Kidney epithelial cell (primary cell): ENCODE data around the gene CZIB. TPM values are rescaled to one million over a fixed set of nuclear protein-coding genes. Genes with fewer than 3 reads are reported as not detected.
A peak's percentile ranks its signal among the peaks of the same experiment; 100 is the strongest.

Experiments used
- DNase-seq: peaks from one replicate; pipeline ENCODE4 v3.0.0-alpha.2; 2010; ENCODE audit warnings: low read depth
- H3K27me3 ChIP-seq: 2 replicates; pipeline ENCODE4 v1.6.0; 2011; ENCODE audit warnings: low read length; ENCODE audit not compliant: control insufficient read depth, insufficient read depth
- H3K36me3 ChIP-seq: 2 replicates; pipeline ENCODE4 v1.5.1; 2011; ENCODE audit warnings: low read length; ENCODE audit not compliant: control insufficient read depth, insufficient read depth
- H3K4me3 ChIP-seq: 2 replicates; pipeline ENCODE4 v1.5.1; 2011; ENCODE audit warnings: low read depth, mild to moderate bottlenecking, control low read depth, low read length
- total RNA-seq: library from RNA; depleted of rRNA; stranded (reverse); fragments of >200 nt; gene quantifications from 2 replicates; pipeline ENCODE4 v1.2.3, GENCODE V29; 2015
- TF ChIP-seq, protein P1 (sequence below): IDR thresholded peaks from 2 replicates; pipeline ENCODE4 v1.5.1; 2011; ENCODE audit warnings: mild to moderate bottlenecking, moderate library complexity, low read length, control low read depth, inconsistent platforms; ENCODE audit not compliant: insufficient read depth, poor library complexity, severe bottlenecking

The CZIB gene
- total RNA-seq, 1 donor from 2014 or later, result 55.9 TPM

DNA sequence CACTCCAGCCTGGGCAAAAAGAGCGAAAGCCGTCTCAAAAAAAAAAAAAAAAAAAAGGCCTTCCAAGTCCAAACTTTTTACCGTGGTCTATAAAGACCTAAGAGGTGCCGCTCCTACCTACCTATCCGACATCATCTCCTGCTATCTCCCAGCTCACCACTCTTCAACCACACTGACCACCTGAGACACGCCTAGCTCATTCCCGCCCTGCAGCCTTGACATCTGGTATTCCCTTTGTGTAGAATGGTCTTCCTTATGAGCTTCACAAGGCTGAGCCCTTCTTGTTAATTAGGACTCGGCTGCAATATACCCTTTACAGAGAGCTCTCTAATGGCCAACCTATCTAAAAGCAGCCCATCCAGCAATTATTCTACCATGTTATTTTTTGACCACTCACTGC, 17.2 kb upstream of the CZIB start:
- Histone ChIP-seq H3K4me3 (peak overlapping the region; percentile 78), H3K36me3 (no peaks in the 10 kb centered on the region), H3K27me3 (no peaks in the 10 kb centered on the region)
- DNase-seq, result no peak
- TF ChIP-seq, protein P1, sequence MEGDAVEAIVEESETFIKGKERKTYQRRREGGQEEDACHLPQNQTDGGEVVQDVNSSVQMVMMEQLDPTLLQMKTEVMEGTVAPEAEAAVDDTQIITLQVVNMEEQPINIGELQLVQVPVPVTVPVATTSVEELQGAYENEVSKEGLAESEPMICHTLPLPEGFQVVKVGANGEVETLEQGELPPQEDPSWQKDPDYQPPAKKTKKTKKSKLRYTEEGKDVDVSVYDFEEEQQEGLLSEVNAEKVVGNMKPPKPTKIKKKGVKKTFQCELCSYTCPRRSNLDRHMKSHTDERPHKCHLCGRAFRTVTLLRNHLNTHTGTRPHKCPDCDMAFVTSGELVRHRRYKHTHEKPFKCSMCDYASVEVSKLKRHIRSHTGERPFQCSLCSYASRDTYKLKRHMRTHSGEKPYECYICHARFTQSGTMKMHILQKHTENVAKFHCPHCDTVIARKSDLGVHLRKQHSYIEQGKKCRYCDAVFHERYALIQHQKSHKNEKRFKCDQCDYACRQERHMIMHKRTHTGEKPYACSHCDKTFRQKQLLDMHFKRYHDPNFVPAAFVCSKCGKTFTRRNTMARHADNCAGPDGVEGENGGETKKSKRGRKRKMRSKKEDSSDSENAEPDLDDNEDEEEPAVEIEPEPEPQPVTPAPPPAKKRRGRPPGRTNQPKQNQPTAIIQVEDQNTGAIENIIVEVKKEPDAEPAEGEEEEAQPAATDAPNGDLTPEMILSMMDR, result no peak

DNA sequence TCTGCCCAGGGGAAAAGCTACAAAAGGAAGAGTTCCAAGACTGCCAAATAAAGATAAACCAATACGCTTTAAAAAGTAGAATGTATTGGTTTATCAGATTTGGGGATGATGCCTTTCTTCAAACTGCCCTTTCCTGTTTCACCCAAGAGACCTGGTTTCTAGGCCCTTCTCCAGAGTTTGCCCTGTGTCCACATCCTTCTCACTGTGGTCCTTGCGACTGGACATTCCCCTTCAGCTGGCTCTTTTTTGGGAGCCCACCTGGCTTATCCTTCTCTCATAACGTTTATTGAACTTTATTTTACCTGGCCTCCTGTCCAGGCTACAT, 490 bp upstream of the CZIB start:
- H3K36me3 ChIP-seq, result no peaks in the 10 kb centered on the region
- H3K27me3 ChIP-seq, result no peaks in the 10 kb centered on the region
- DNase-seq, result no peak
- TF ChIP-seq, protein P1, result no peak
- H3K4me3 ChIP-seq, result peak overlapping the region; percentile 89

DNA sequence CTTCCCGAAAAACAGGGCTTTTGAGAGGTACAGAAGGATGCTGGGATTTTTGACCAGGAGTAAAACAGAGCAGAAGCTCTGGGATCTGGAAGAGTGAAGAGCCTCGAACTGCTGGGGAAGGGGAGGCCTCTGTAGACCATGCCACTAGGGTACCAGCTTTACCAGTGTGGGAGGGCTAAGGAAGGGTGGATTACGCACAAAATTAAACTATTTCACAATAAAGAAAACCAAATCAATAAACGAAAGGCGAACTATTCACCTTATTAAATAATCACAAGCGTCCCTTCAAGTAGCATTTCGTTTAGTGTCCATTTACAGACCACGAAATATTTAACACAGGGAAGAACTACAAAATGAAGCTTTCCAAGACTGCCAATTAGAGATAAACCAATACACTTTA, 723 bp downstream of the CZIB start:
- no peak for DNase-seq
- peak overlapping the region; percentile 89 for H3K4me3 ChIP-seq
- H3K36me3 ChIP-seq, result no peaks in the 10 kb centered on the region
- H3K27me3 ChIP-seq, result no peaks in the 10 kb centered on the region
- TF ChIP-seq, protein P1, result no peak

DNA sequence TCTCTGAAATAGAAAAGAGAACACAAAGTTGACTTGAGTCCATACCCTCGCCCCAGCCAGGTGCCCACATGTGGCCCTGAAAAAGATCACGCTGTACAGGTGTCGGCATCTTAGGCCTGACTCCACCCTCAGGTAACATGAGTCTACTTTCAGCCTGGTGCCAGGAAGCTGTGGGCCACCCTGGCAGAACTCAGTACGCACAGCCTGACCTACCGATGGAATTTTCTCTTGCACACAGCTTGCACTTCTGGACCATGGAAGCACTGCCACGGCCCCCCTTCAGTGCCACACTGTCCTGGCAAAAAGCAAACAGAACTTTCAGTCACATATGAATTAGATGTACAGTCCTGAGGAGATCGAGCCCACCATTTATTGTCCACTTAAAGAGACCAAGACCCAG, 2.2 kb downstream of the CZIB start:
- H3K4me3 ChIP-seq, result no peak overlapping the region
- TF ChIP-seq, protein P1, result no peak
- DNase-seq, result no peak
- H3K27me3 ChIP-seq, result no peaks in the 10 kb centered on the region
- H3K36me3 ChIP-seq, result no peaks in the 10 kb centered on the region

DNA sequence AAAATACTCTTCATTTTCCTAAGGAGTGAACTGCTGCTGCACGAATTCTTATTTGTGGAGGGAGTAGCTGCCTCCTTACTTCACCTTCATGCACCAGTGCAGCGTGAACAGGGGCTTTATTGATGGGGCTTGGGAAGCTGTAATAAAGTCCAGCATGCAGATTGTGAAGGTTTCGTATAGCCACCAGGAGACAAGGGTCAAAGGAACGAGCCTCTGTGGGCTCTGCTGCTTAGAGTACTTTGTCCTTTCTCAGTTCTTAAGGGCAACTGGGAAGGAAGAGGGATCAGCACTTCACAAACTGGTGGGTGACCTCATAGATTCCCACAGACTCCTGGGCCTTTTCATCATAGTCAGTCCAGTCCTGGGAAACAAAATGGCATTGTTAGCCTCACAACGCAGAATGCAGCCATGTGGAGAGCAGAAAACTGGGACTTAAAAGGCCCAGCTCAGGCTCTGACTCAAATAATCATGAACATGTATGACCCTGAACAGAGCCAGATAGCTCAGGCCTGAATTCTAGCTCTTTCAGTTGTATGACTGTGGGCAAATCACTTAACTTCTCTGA, 6.0 kb downstream of the CZIB start:
- DNase-seq, result no peak
- Histone ChIP-seq H3K4me3 (no peak overlapping the region), H3K27me3 (no peaks in the 10 kb centered on the region), H3K36me3 (no peaks in the 10 kb centered on the region)
- TF ChIP-seq, protein P1, result no peak

DNA sequence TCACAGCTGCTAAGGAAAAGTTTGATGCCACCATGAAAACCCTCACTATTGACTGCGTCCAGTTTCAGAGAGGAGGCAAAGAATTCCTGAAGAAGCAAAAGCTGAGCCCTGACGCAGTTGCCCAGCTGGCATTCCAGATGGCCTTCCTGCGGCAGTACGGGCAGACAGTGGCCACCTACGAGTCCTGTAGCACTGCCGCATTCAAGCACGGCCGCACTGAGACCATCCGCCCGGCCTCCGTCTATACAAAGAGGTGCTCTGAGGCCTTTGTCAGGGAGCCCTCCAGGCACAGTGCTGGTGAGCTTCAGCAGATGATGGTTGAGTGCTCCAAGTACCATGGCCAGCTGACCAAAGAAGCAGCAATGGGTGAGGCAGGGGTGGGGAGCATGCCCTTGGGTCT, 9.5 kb downstream of the CZIB start:
- no peak for DNase-seq
- Histone ChIP-seq H3K27me3 (no peaks in the 10 kb centered on the region), H3K4me3 (no peak overlapping the region), H3K36me3 (peaks cover 3% of the 10 kb centered on the region)
- TF ChIP-seq, protein P1, result no peak
